Measurements from ENCODE around the gene YIF1A.

- TF ChIP-seq POLR2AphosphoS5 (IDR thresholded peaks at IDR 0.05; ENCODE audit: low read depth, low read length) = no peak
- TF ChIP-seq POLR2A (IDR thresholded peaks at IDR 0.05; ENCODE audit: low read depth, low read length) = no peak
- TF ChIP-seq TAF1 (IDR thresholded peaks at IDR 0.05; ENCODE audit: borderline replicate concordance, low read depth, low read length) = no peak
Measured at GRCh38 chr11:66237867-66238266, 51.1 kb downstream of the YIF1A start.

All from GM12892 (cell line).